HepG2 (cell line): ENCODE measurements around the gene RAB43.

Experiments used
- CTCF ChIP-seq: sonication (generic); formaldehyde crosslinking; IDR thresholded peaks from 2 replicates; pipeline ENCODE4 v1.5.0; 2020; ENCODE audit warnings: mild to moderate bottlenecking, missing genetic modification reagents, moderate library complexity
- EHMT2 ChIP-seq: fragments of 200-600 bp; sonication (generic); IDR thresholded peaks from 2 replicates; pipeline ENCODE4 v1.7.0; 2017; ENCODE audit warnings: antibody characterized with exemption, low read depth, low read length, borderline replicate concordance
- ELK4 ChIP-seq: sonication (generic); formaldehyde crosslinking; IDR thresholded peaks from 2 replicates; pipeline ENCODE4 v1.9.0; 2021; ENCODE audit warnings: missing genetic modification reagents, borderline replicate concordance
- ESRRA ChIP-seq: sonication (generic); formaldehyde crosslinking; IDR thresholded peaks from 2 replicates; pipeline ENCODE4 v1.5.1; 2020; ENCODE audit warnings: mild to moderate bottlenecking, low read depth, missing genetic modification reagents
- FOSL2 ChIP-seq: sonication (generic); formaldehyde crosslinking; IDR thresholded peaks from 2 replicates; pipeline ENCODE4 v1.4.0; 2020; ENCODE audit warnings: missing genetic modification reagents
- JUNB ChIP-seq: sonication (generic); formaldehyde crosslinking; IDR thresholded peaks from 2 replicates; pipeline ENCODE4 v1.8.0; 2022; ENCODE audit warnings: missing genetic modification reagents, mild to moderate bottlenecking, borderline replicate concordance
- RAD21 ChIP-seq: fragments of 450-650 bp; formaldehyde crosslinking; IDR thresholded peaks from 2 replicates; pipeline ENCODE4 v1.5.0; 2020; ENCODE audit warnings: mild to moderate bottlenecking
- ZBTB26 ChIP-seq: IDR thresholded peaks from 2 replicates; pipeline ENCODE4 v1.6.1; 2016; ENCODE audit warnings: missing compliant biosample characterization, missing genetic modification reagents, borderline replicate concordance
- ZNF292 ChIP-seq: sonication (generic); formaldehyde crosslinking; IDR thresholded peaks from 2 replicates; pipeline ENCODE4 v1.8.1; 2022; ENCODE audit warnings: mild to moderate bottlenecking, low read depth, missing genetic modification reagents, borderline replicate concordance
- ZNF773 ChIP-seq: sonication (generic); formaldehyde crosslinking; IDR thresholded peaks from 2 replicates; pipeline ENCODE4 v1.4.0; 2020; ENCODE audit warnings: missing genetic modification reagents, borderline replicate concordance

GRCh38 chr3:129121016-129121791, 400 bp downstream of the RAB43 start:
- TF ChIP-seq RAD21 (CRISPR knock-in tag) (no peak), JUNB (CRISPR knock-in tag) (no peak), ZBTB26 (CRISPR knock-in tag) (no peak), ELK4 (no peak), ZNF292 (CRISPR knock-in tag) (no peak), ESRRA (CRISPR knock-in tag) (no peak), CTCF (CRISPR knock-in tag) (no peak), EHMT2 (no peak), ZNF773 (CRISPR knock-in tag) (0 out of 2 replicates have a peak, but pooled peaks have one; percentile 44), FOSL2 (CRISPR knock-in tag) (no peak)
